Mucosa of gallbladder (tissue), 1 donor: ENCODE results near the gene SDK1. TPM values are rescaled to one million over a fixed set of nuclear protein-coding genes. Genes with fewer than 3 reads are reported as not detected.
"Not testable (repeated sequence)": the region's sequence is repeated elsewhere in the genome, so short reads cannot be mapped to it uniquely, and the experiment has no call there.

ENCODE experiments used
- DNase-seq: peaks from one replicate; pipeline ENCODE4 v3.0.0-alpha.2; 2020; ENCODE audit warnings: low spot score
- total RNA-seq: library from RNA; stranded (reverse); gene quantifications from one replicate; pipeline ENCODE4 v1.2.1, GENCODE V29; 2021
- donor health status: DM: no; HTN: no; CAD: no.

The SDK1 gene
- total RNA-seq, 1 donor from 2014 or later: 6.6 TPM

DNA sequence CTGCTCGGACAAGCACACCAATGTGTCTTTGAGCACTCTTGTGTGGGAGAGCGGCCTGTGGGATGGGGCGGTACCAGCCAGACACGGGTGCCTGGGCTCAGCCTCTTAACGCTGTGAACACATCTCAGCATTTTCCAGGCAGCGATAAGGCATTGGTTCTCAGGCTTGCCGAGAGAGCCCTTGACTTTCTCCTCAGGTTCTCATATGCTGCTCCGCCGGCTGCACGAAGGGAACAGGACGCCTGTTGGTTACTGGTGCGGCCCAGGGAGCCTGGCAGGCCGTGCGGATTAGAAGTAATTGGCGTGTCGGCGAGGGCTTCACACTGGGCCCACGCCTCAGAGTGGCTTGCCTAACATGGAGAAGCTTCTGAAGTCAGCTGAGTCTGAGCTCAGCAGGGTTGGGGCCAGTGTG is 924.3 kb downstream of the SDK1 start:
- no peak for DNase-seq

GRCh38 chr7:4225881-4226523 is 925.0 kb downstream of the SDK1 start:
- DNase-seq: no peak

GRCh38 chr7:4226524-4226882 is 925.5 kb downstream of the SDK1 start:
- DNase-seq: no peak

GRCh38 chr7:4227105-4228010 is 926.3 kb downstream of the SDK1 start:
- no peak for DNase-seq

DNA sequence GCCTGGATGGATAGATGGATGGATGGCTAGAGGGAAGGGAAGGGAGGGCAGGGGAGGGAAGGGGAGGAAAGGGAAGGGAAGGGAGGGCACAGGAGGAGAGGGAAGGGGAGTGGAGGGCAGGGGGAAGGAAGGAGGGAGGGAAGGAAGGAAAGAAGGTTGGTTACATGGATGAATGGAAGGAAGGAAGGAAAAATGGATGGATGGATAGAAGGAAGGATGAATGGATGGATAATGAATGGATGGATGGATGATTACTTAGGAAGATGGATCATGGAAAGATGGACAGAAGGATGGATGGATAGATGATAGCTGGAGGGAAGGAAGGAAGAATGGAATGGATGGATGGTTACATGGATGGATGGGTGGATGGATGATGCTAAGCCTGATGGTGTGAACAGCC is 929.3 kb downstream of the SDK1 start:
- no peak for DNase-seq

DNA sequence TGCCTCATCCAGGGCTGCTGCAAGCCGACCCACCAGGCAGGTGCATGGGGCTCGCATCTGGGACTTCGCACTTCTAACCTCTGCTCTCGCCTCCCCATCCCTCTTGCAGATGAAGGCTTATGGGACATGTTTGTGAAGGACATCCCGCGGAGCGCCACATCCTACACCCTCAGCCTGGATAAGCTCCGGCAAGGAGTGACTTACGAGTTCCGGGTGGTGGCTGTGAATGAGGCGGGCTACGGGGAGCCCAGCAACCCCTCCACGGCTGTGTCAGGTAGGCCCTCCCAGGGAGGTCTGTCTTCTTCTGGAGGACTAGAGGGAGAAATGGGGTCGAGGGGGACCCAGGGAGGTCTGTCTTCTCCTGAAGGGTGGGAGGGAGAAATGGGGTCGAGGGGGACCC is 932.1 kb downstream of the SDK1 start:
- DNase-seq: no peak

DNA sequence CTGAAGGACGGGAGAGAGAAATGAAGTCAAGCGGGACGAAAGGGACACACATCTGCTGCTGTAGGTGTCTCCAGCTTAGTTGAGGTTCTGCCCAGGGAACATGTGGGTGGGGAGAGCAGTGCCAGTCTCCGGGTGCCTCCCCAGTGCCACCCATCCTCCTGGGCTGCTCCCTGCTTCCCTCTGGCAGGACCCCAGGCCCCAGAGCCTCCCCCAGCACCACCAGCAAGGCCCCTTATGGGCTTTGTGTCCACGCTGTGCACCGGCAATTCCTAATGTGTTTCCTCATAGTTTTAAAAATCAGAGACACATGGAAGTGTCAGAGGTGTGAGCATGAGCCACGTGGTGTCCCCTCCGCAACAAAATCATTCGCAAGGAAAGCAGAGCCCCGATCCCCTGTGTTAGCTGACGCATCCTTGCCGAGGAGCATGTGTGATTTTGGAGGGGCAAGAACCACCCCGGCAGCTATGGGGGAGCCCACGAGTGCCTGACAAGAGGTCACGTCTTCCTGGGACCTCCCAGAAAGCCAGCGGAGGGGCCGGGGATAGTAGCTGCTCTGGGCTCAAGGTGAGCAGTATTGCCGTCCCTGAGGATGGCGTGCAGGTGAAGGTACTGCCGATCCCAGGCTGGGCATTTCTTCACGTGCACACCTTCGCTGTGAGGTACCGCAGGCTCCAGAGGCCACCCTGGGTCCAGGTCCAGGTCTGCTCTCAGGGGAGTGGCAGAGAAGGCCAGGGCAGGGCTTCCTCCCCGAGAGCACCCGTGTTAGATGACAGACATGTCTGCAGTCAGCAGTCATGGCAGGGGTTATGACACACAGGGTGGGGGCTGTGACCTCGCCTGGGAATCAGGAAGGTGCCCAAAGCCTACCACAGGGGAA is 932.8 kb downstream of the SDK1 start:
- no peak for DNase-seq

DNA sequence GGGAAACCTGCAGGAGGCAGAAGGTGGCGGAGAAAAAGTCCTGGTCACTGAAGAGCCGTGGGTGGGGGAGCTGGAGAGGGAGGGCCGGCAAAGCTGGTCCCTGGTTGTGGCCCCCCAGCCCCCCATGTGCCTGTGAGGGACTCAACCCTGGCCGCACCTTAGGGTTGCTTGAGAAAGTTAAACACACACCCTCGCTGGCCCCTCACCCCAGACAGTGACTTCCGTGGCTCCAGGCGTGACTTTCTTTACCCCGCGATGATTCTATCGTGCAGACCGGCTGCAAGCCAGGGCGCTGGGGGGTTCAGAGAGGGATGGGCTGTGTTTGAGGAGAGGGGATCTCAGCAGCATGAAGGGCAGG is 933.4 kb downstream of the SDK1 start:
- no peak for DNase-seq

GRCh38 chr7:4234886-4235285 is 933.8 kb downstream of the SDK1 start:
- no peak for DNase-seq

DNA sequence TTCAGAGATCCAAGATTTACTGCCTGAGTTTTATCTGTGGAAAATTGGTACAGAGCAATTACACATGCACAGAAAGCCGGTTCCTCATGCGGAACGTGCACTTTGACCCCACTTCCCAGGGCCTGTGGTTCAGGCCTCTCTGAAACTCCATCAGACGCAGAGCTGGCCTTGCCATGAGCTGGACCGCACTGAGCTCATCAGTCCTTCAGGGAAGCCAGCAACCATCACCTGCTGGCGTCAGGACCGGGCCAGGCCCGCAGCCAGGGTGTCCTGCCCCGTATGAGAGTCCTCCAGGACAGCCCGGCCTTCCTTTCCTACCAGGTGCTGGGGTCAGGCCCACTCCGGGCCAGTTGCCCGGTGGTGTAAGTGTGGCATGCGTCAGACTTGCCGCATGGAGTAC is 934.5 kb downstream of the SDK1 start:
- DNase-seq: no peak

- DNase-seq: no peak
These were observed 935.3 kb downstream of the SDK1 start for GRCh38 chr7:4236389-4236788.

- DNase-seq: not testable (repeated sequence)
These were observed 935.8 kb downstream of the SDK1 start for GRCh38 chr7:4236873-4237272.

- no peak for DNase-seq
These were observed 936.5 kb downstream of the SDK1 start for GRCh38 chr7:4237296-4238235.

DNA sequence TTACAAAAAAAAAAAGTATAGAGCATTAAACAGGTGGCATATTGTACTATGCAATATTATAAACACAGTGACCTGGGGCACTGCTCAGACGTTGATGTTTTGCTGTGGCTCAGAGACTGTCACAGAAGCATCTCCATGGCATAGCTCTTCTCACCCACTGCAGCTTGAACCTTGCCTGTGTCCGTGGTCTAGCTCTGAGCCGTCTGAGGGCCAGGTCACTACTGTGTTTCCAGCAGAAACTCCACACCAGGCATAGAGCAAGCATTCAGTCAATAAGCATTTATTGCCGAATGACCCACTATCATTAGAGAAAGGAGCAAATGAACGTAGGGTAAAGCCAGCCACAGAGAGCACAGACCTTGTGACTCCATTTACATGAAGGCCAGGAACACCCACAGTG is 937.8 kb downstream of the SDK1 start:
- no peak for DNase-seq

GRCh38 chr7:4240042-4240441 is 939.0 kb downstream of the SDK1 start:
- DNase-seq: no peak

DNA sequence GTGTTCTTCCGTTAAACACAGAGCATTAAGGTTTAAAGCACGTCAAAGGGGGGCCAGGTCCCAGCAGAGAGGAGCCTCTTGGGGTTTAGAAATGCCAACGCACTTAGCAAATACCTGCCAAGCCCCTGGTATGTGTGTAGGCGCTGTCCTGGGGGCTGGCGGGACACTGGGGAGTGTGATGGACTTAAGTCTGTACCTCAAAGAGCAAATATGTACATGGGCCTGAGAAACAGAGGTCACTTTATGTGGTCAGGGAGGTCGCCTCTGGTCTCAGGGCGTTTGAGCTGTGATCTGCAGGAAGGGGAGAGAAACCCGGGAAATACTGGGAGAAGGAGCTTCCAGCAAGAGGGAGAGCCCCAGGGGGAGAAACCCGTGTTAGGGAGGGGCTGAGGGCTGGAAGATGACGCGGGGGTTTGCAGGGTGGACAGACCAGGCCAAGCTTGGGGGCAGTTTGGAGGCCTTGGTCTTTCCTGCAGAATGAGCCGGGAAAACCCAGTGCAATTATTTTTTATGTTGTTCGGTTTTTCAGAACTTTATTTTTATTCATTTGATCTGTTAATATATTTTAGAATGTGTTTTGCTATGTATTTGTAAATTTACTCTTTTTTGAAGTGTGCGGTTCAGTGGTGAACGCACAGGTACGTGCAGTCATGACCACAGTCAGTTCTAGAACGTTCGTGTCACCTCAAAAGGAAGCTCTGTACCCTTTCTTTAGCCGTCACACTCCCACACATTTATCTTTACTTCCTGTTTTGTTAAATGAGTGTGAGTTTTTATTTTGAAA is 939.7 kb downstream of the SDK1 start:
- DNase-seq: no peak

- no peak for DNase-seq
These were observed 940.2 kb downstream of the SDK1 start for GRCh38 chr7:4241304-4241612.

- DNase-seq: no peak
These were observed 940.7 kb downstream of the SDK1 start for GRCh38 chr7:4241791-4242190.

DNA sequence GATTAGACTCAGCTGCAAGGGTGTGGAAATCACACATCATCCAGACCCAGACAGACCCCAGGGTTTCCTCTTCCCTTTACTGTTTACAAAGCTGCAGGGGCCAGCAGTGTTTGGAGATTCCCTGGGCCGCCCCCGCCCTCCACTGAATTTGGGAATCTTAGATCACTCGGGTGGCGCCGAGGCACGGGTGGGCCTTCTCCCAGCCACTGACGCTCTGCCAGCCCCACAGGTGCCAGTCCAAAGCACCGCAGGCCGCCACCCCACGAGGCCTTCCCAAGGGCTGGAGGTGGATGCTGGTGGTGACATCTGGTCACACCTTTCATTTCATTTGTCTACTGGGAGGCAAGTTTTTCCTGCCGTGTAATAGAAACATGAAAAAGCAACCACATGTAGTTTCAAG is 941.7 kb downstream of the SDK1 start:
- no peak for DNase-seq

DNA sequence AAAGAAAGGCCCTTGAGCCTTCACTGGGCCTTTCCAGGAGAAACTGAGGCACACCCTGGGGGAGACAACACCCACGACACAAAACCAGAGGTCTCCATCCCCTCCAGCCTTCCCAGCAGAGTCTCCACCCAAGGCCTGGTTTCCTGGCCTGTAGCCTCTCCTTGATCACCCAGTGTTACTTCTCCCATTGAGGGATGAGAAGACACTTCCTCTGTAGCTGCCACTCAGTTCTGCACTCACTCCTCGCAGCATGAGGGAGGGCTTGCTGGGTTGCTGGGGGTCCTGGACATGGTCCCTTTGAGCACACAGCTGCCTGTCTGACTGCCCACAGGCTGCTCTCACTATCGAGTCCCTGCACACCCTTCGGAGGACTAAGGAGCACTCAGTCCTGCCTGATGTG is 943.0 kb downstream of the SDK1 start:
- DNase-seq: no peak

- DNase-seq: no peak
These were observed 943.6 kb downstream of the SDK1 start for GRCh38 chr7:4244635-4245034.
